Glutamatergic neuron (in vitro differentiated cells): ENCODE measurements around the gene ABCD4. TPM values are rescaled to one million over a fixed set of nuclear protein-coding genes. Genes with fewer than 3 reads are reported as not detected.

Experiments
- DNase-seq: peaks from one replicate; pipeline ENCODE4 v3.0.0; 2022
- H3K27ac Mint-ChIP-seq: one replicate; pipeline ENCODE4 v1.8.0; 2020; ENCODE audit warnings: mild to moderate bottlenecking, mixed read lengths, inconsistent platforms; ENCODE audit not compliant: unreplicated experiment
- H3K27me3 Mint-ChIP-seq: one replicate; pipeline ENCODE4 v1.8.0; 2020; ENCODE audit warnings: mild to moderate bottlenecking, moderate library complexity, mixed read lengths, inconsistent platforms; ENCODE audit not compliant: unreplicated experiment
- H3K36me3 Mint-ChIP-seq: one replicate; pipeline ENCODE4 v1.8.0; 2020; ENCODE audit warnings: mild to moderate bottlenecking, mixed read lengths, inconsistent platforms; ENCODE audit not compliant: unreplicated experiment
- H3K4me1 Mint-ChIP-seq: one replicate; pipeline ENCODE4 v1.8.0; 2020; ENCODE audit warnings: mild to moderate bottlenecking, low read depth, mixed read lengths, inconsistent platforms; ENCODE audit not compliant: unreplicated experiment
- H3K4me3 Mint-ChIP-seq: one replicate; pipeline ENCODE4 v1.8.0; 2020; ENCODE audit warnings: mild to moderate bottlenecking, mixed read lengths, inconsistent platforms; ENCODE audit not compliant: unreplicated experiment
- H3K9me3 Mint-ChIP-seq: one replicate; pipeline ENCODE4 v1.8.0; 2020; ENCODE audit warnings: mild to moderate bottlenecking, moderate library complexity, mixed read lengths, inconsistent platforms; ENCODE audit not compliant: unreplicated experiment
- total RNA-seq: library from RNA; stranded (reverse); fragmentation: NEBNext Ultra II Directional; extraction: Animal tissue kit (Norgen Biotek cat#: 25700); gene quantifications from one replicate; pipeline ENCODE4 v1.2.1, GENCODE V29; 2021; ENCODE audit not compliant: unreplicated experiment
- TF ChIP-seq, protein P1 (sequence below): fragments of 200-600 bp; sonication (generic); IDR thresholded peaks from one replicate; pipeline ENCODE4 v1.5.0; 2021; ENCODE audit not compliant: partially characterized antibody, unreplicated experiment

The ABCD4 gene
- total RNA-seq, 1 donor from 2014 or later: 73.7 TPM

DNA sequence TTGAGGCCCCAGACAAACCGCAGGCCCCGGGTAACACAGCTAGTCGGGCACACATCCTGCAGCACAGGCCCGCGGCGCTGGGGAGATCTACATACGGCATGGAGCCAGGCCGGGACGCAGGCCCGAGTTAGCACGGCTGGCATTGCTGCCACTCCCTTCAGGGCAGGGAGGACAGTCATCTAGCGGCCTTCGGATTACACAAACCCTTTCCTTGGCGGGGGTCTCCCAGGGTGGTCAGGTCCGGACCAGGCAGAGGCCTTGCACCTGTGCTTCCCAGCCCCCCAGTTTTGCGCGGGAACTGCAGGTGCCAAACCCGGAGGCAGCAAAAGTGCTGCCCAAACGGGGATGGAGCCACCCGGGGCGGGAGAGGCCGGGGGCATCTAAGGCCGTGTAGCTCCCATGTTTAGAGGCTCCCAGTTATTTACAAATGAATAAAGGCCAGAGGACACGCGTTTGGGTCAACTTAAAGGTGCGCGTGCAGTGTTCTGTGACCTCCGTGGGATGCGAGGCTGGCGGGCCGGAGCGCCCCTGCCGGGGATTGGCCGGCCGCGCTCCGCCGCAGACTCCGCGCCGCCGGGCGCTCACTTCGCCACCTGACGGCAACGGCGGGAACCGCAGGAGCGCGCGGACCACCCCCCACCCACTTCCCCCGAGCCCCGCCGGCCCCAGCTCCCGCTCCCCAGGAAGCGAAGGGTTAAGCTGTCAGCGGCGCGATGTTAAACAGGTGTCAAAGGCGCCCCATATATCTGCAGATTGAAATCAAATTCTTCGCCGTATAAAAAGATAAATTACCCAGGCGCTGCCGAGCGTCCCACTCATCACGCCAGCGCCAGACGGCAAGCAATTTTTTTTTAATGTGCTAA lies 45.4 kb downstream of the ABCD4 start:
- Mint-ChIP-seq H3K4me1 (peaks cover 3% of the 10 kb centered on the region), H3K4me3 (peak overlapping the region; percentile 81), H3K27ac (peak overlapping the region; percentile 59), H3K9me3 (peaks cover 3% of the 10 kb centered on the region), H3K27me3 (peaks cover 18% of the 10 kb centered on the region), H3K36me3 (no peaks in the 10 kb centered on the region)
- peak; percentile 77 for DNase-seq
- TF ChIP-seq, protein P1, sequence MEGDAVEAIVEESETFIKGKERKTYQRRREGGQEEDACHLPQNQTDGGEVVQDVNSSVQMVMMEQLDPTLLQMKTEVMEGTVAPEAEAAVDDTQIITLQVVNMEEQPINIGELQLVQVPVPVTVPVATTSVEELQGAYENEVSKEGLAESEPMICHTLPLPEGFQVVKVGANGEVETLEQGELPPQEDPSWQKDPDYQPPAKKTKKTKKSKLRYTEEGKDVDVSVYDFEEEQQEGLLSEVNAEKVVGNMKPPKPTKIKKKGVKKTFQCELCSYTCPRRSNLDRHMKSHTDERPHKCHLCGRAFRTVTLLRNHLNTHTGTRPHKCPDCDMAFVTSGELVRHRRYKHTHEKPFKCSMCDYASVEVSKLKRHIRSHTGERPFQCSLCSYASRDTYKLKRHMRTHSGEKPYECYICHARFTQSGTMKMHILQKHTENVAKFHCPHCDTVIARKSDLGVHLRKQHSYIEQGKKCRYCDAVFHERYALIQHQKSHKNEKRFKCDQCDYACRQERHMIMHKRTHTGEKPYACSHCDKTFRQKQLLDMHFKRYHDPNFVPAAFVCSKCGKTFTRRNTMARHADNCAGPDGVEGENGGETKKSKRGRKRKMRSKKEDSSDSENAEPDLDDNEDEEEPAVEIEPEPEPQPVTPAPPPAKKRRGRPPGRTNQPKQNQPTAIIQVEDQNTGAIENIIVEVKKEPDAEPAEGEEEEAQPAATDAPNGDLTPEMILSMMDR: peak; percentile 99

DNA sequence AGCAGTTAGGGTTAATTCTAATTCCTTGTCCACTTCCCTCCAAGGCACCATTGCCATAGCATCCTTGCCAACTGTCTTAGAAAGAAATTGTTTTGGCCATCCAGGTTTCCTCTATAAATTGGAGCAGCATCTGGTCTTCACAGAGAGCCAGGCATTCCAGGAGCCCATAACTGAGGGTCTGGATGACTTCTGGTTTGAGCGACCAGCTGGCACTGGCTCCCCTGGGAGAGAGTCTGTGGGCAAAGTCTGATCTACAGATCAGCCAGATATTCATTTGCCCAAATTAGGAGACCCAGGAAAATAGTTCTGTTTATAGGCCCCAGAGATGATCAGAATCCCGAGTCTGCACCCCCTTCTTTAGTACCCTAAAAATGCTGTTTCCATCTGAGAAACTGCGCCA lies 47.5 kb downstream of the ABCD4 start:
- DNase-seq: no peak
- H3K36me3 Mint-ChIP-seq: no peaks in the 10 kb centered on the region
- H3K9me3 Mint-ChIP-seq: peaks cover 3% of the 10 kb centered on the region
- TF ChIP-seq, protein P1: no peak
- peaks cover 21% of the 10 kb centered on the region for H3K27me3 Mint-ChIP-seq
- H3K27ac Mint-ChIP-seq: no peak overlapping the region
- H3K4me3 Mint-ChIP-seq: no peak overlapping the region
- H3K4me1 Mint-ChIP-seq: no peaks in the 10 kb centered on the region

DNA sequence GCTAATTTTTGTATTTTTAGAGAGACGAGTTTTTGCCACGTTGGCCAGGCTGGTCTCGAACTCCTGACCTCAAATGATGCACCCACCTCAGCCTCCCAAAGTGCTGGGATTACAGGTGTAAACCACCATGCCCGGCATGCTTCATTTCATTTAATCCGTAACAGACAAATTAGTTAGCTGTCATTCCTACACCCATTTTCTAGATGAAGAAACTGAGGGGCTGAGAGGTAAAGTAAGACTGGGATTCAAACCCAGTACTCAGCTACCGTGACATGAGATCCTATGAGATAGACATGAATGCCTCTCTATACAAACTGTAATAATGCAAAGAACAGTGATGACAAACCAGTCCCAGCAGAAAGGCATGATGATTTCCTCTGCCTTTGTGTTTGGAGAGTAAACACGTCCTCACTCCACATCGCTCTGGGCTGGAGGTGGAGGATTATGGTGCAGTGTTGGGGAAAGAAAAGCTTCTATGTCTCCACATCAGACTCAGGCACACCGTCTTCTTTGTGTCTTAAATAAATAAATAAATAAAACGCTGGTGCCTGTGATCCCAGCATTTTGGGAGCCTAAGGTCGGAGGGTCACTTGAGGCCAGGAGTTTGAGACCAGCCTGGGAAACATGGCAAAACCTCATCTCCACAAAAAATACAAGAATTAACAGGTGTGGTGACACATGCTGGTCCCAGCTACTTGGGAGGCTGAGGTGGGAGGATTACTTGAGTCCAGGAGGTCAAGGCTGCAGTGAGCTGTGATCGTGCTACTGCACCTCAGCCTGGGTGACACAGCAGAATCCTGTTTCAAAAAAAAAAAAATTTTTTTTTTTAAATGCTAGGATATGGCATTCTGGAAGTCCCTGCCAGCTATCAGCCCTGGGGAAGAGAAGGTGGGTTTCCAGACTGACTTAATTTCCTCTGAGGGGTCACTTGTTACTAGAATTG lies 53.0 kb downstream of the ABCD4 start:
- Mint-ChIP-seq H3K9me3 (no peaks in the 10 kb centered on the region), H3K27me3 (peaks cover 17% of the 10 kb centered on the region)
- DNase-seq: no peak

DNA sequence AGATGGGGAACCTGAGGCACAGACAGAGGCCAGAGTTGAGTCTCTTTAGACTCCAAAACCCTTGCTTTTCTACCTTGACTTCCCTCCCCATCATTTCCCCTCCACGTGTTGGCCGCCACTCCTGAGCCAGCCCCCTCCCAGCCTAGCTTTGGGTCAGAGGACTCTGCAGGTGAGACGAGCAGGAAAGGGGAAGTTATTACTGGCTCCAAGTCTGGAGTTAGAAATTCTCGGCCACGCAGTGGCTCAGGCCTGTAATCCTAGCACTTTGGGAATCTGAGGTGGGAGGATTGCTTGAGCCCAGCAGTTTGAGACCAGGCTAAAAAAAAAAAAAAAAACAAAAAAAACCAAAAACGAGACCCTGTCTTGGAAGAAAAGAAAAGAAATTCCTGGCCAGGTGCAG lies 54.7 kb downstream of the ABCD4 start:
- Mint-ChIP-seq H3K36me3 (peaks cover 4% of the 10 kb centered on the region), H3K4me1 (no peaks in the 10 kb centered on the region), H3K4me3 (no peak overlapping the region), H3K27me3 (peaks cover 31% of the 10 kb centered on the region), H3K9me3 (peaks cover 8% of the 10 kb centered on the region), H3K27ac (no peak overlapping the region)
- TF ChIP-seq, protein P1: no peak
- no peak for DNase-seq

More for the DNA sequence above, 53.0 kb downstream of the ABCD4 start:
- H3K4me1 Mint-ChIP-seq: no peaks in the 10 kb centered on the region
- TF ChIP-seq, protein P1: no peak
- H3K36me3 Mint-ChIP-seq: peaks cover 4% of the 10 kb centered on the region
- H3K4me3 Mint-ChIP-seq: no peak overlapping the region
- no peak overlapping the region for H3K27ac Mint-ChIP-seq
